Measurements from ENCODE around the gene GALNT17.

DNA sequence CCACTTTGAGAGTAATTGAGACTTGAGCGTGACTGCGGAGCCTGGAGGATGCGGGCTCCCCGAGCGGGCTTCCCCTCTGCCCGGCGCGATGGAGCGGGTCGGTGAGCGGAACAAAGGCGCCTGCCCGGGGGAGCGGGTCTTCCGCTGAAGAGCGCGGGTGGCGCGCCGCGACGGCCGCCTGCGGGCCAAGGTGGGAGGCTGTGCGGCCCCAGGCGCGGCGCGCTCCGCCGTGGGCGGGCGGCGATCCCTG, at the start of gene GALNT17:
- TF ChIP-seq, protein P1, sequence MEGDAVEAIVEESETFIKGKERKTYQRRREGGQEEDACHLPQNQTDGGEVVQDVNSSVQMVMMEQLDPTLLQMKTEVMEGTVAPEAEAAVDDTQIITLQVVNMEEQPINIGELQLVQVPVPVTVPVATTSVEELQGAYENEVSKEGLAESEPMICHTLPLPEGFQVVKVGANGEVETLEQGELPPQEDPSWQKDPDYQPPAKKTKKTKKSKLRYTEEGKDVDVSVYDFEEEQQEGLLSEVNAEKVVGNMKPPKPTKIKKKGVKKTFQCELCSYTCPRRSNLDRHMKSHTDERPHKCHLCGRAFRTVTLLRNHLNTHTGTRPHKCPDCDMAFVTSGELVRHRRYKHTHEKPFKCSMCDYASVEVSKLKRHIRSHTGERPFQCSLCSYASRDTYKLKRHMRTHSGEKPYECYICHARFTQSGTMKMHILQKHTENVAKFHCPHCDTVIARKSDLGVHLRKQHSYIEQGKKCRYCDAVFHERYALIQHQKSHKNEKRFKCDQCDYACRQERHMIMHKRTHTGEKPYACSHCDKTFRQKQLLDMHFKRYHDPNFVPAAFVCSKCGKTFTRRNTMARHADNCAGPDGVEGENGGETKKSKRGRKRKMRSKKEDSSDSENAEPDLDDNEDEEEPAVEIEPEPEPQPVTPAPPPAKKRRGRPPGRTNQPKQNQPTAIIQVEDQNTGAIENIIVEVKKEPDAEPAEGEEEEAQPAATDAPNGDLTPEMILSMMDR (IDR thresholded peaks at IDR 0.05), result no peak
- TF ChIP-seq POLR2A (IDR thresholded peaks at IDR 0.05), result no peak
